Measurements from ENCODE around the gene HIVEP1. TPM values are rescaled to one million over a fixed set of nuclear protein-coding genes. Genes with fewer than 3 reads are reported as not detected.
A peak's percentile ranks its signal among the peaks of the same experiment; 100 is the strongest.

The HIVEP1 gene
- total RNA-seq, 1 donor from 2014 or later, result 22.8 TPM

GRCh38 chr6:12164508-12164770, 152.3 kb downstream of the HIVEP1 start:
- Histone ChIP-seq H3K27me3 (ENCODE audit: low read depth) (no peaks in the 10 kb centered on the region), H3K9me3 (no peaks in the 10 kb centered on the region), H3K4me1 (no peaks in the 10 kb centered on the region), H3K4me3 (no peak overlapping the region), H3K36me3 (peaks cover 33% of the 10 kb centered on the region), H3K27ac (no peak overlapping the region)
- TF ChIP-seq, protein P1, sequence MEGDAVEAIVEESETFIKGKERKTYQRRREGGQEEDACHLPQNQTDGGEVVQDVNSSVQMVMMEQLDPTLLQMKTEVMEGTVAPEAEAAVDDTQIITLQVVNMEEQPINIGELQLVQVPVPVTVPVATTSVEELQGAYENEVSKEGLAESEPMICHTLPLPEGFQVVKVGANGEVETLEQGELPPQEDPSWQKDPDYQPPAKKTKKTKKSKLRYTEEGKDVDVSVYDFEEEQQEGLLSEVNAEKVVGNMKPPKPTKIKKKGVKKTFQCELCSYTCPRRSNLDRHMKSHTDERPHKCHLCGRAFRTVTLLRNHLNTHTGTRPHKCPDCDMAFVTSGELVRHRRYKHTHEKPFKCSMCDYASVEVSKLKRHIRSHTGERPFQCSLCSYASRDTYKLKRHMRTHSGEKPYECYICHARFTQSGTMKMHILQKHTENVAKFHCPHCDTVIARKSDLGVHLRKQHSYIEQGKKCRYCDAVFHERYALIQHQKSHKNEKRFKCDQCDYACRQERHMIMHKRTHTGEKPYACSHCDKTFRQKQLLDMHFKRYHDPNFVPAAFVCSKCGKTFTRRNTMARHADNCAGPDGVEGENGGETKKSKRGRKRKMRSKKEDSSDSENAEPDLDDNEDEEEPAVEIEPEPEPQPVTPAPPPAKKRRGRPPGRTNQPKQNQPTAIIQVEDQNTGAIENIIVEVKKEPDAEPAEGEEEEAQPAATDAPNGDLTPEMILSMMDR (IDR thresholded peaks at IDR 0.05), result no peak
- DNase-seq, result no peak
- no peak for ATAC-seq
- intact Hi-C loops (cut with DNase I), result no loop called here

GRCh38 chr6:12165297-12165696, 153.2 kb downstream of the HIVEP1 start:
- intact Hi-C loops (cut with DNase I), result no loop called here
- no peak overlapping the region for H3K27ac ChIP-seq
- H3K27me3 ChIP-seq (ENCODE audit: low read depth), result no peaks in the 10 kb centered on the region
- no peaks in the 10 kb centered on the region for H3K9me3 ChIP-seq
- no peaks in the 10 kb centered on the region for H3K4me1 ChIP-seq
- TF ChIP-seq, protein P1 (IDR thresholded peaks at IDR 0.05), result no peak
- DNase-seq (no peak), ATAC-seq (no peak)
- peaks cover 33% of the 10 kb centered on the region for H3K36me3 ChIP-seq
- H3K4me3 ChIP-seq, result no peak overlapping the region

DNA sequence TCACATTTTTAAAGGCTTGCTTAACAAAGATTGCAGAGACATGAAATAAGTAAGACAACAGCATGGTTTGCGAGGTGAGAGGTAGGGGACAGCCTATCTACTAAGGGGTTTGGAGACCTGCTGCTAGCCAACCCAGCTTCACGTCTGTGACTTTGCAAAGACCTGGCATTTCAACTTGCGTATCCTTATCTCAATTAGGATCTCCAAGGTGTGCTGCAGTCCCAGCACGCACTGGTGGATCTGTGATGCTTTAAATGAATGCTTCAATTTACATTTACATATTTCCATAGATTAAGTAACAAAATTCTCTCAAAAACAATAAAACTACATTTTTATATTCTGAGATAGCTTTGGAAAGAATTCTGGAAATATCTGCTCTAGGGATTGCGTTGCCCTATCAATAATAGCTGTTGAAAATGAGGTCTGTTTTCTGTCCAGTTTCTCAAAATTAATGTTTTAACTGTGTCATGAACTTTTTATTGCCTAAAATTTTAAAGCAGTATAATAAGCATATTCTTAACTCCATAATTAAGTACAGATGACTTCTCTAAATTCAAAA, 153.7 kb downstream of the HIVEP1 start:
- Histone ChIP-seq H3K27ac (no peak overlapping the region), H3K36me3 (peaks cover 33% of the 10 kb centered on the region), H3K4me1 (no peaks in the 10 kb centered on the region), H3K4me3 (no peak overlapping the region), H3K27me3 (ENCODE audit: low read depth) (no peaks in the 10 kb centered on the region), H3K9me3 (no peaks in the 10 kb centered on the region)
- TF ChIP-seq, protein P1 (IDR thresholded peaks at IDR 0.05), result no peak
- ATAC-seq (no peak), DNase-seq (no peak)
- intact Hi-C loops (cut with DNase I), result no loop called here

- ATAC-seq, result no peak
- peaks cover 1% of the 10 kb centered on the region for H3K36me3 ChIP-seq
- no peak overlapping the region for H3K4me3 ChIP-seq
These were observed 157.3 kb downstream of the HIVEP1 start for GRCh38 chr6:12169377-12169776.

DNA sequence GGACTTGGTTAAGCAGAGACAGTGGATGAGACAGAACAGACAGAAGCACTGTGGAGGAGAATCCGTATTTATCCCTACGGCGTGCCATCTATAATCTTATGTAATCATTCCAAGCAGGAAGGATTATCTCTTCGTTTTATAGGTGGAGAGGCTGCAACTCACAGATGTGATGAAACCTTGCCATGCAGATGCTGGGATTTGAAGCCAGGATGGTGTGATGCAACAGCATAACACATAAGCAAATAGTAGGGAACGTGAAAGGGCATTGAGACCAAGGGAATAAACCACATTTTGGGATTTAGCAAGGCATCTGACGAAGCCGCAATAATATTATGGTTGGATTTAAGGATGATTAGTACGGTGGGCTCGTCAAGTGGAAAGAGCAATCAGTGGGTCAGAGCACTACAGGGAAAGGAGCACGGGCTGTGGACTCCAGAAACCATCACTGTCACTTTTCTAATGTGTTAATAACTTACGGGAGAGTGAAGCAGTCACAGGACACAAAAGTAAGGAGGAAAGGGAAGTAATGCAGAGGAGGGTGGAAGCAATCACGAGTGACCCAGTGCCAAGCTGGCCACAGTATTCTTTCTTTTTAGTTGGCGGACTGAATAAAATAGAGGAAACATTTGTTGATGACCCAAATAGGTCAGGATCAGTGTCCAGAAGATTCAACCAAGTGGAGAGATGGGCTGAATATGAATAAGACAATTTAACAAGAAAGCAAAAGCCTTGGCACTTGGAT, 158.4 kb downstream of the HIVEP1 start:
- Histone ChIP-seq H3K4me1 (no peaks in the 10 kb centered on the region), H3K9me3 (no peaks in the 10 kb centered on the region), H3K4me3 (no peak overlapping the region), H3K27me3 (ENCODE audit: low read depth) (no peaks in the 10 kb centered on the region), H3K36me3 (no peaks in the 10 kb centered on the region), H3K27ac (no peak overlapping the region)
- TF ChIP-seq, protein P1 (IDR thresholded peaks at IDR 0.05), result no peak
- DNase-seq (no peak), ATAC-seq (peak; percentile 39 to 53)
- intact Hi-C loops (cut with DNase I), result no loop called here

More at GRCh38 chr6:12169377-12169776, 157.3 kb downstream of the HIVEP1 start:
- Histone ChIP-seq H3K4me1 (no peaks in the 10 kb centered on the region), H3K27me3 (ENCODE audit: low read depth) (no peaks in the 10 kb centered on the region), H3K9me3 (no peaks in the 10 kb centered on the region), H3K27ac (no peak overlapping the region)
- intact Hi-C loops (cut with DNase I), result no loop called here
- TF ChIP-seq, protein P1 (IDR thresholded peaks at IDR 0.05), result no peak
- DNase-seq, result no peak

Measured in lower lobe of right lung (tissue), 2 donors.